ENCODE results near the gene UBE2I.

GRCh38 chr16:1362807-1363206, 53.4 kb downstream of the UBE2I start:
- TF ChIP-seq CTCF (IDR thresholded peaks at IDR 0.05) (no peak), POLR2A (IDR thresholded peaks at IDR 0.05) (no peak)
